ENCODE measurements around the gene LNX1.

Gene LNX1

GRCh38 chr4:53571936-53572599 is 19.2 kb downstream of the LNX1 start:
- no peak for DNase-seq

GRCh38 chr4:53563824-53564223 is 27.5 kb downstream of the LNX1 start:
- DNase-seq = peak; percentile 97

GRCh38 chr4:53562409-53562808 is 28.9 kb downstream of the LNX1 start:
- DNase-seq = no peak

GRCh38 chr4:53559021-53559620 is 32.2 kb downstream of the LNX1 start:
- DNase-seq = peak; percentile 74

- DNase-seq = peak; percentile 70
Observed at GRCh38 chr4:53558065-53558801, 33.1 kb downstream of the LNX1 start.

- peak; percentile 21 for DNase-seq
Observed at GRCh38 chr4:53557669-53558064, 33.6 kb downstream of the LNX1 start.

GRCh38 chr4:53556651-53557050 is 34.6 kb downstream of the LNX1 start:
- no peak for DNase-seq

GRCh38 chr4:53553486-53554210 is 37.6 kb downstream of the LNX1 start:
- no peak for DNase-seq

GRCh38 chr4:53552711-53553110 is 38.6 kb downstream of the LNX1 start:
- DNase-seq = no peak

- DNase-seq = peak; percentile 28
Observed at GRCh38 chr4:53551958-53552357, 39.3 kb downstream of the LNX1 start.

GRCh38 chr4:53551281-53551864 is 39.9 kb downstream of the LNX1 start:
- no peak for DNase-seq

- no peak for DNase-seq
Observed at GRCh38 chr4:53548662-53549061, 42.6 kb downstream of the LNX1 start.

GRCh38 chr4:53547983-53548382 is 43.3 kb downstream of the LNX1 start:
- DNase-seq = no peak

- DNase-seq = no peak
Observed at GRCh38 chr4:53545942-53546581, 45.2 kb downstream of the LNX1 start.

- DNase-seq = no peak
Observed at GRCh38 chr4:53545273-53545672, 46.0 kb downstream of the LNX1 start.

- DNase-seq = no peak
Observed at GRCh38 chr4:53543561-53543960, 47.7 kb downstream of the LNX1 start.

GRCh38 chr4:53541577-53542206 is 49.6 kb downstream of the LNX1 start:
- DNase-seq = peak; percentile 96

GRCh38 chr4:53538756-53539155 is 52.5 kb downstream of the LNX1 start:
- no peak for DNase-seq

GRCh38 chr4:53537606-53538005 is 53.7 kb downstream of the LNX1 start:
- DNase-seq = no peak

- DNase-seq = no peak
Observed at GRCh38 chr4:53536328-53536727, 55.0 kb downstream of the LNX1 start.

GRCh38 chr4:53535567-53535966 is 55.7 kb downstream of the LNX1 start:
- no peak for DNase-seq

GRCh38 chr4:53534684-53535083 is 56.6 kb downstream of the LNX1 start:
- no peak for DNase-seq
